ENCODE results near the gene TCTN1. TPM values are rescaled to one million over a fixed set of nuclear protein-coding genes. Genes with fewer than 3 reads are reported as not detected.
"Not testable (repeated sequence)": the region's sequence is repeated elsewhere in the genome, so short reads cannot be mapped to it uniquely, and the experiment has no call there.

Gene TCTN1
- total RNA-seq, 1 donor from 2014 or later: 63.9 TPM

GRCh38 chr12:110591451-110592051 is 22.4 kb upstream of the TCTN1 start:
- Mint-ChIP-seq H3K4me3 (no peak overlapping the region), H3K36me3 (no peaks in the 10 kb centered on the region)

GRCh38 chr12:110592078-110592477 is 21.9 kb upstream of the TCTN1 start:
- no peak for TF ChIP-seq CTCF (conservative IDR thresholded peaks at IDR 0.05)
- DNase-seq (ENCODE audit: extremely low spot score, unreplicated experiment): no peak
- H3K9me3 Mint-ChIP-seq: no peaks in the 10 kb centered on the region
- no peak overlapping the region for H3K4me3 Mint-ChIP-seq
- no peaks in the 10 kb centered on the region for H3K36me3 Mint-ChIP-seq
- H3K27ac Mint-ChIP-seq: peak overlapping the region; percentile 61
- peaks cover 12% of the 10 kb centered on the region for H3K4me1 Mint-ChIP-seq (ENCODE audit: unreplicated experiment)
- no peaks in the 10 kb centered on the region for H3K27me3 Mint-ChIP-seq

More at GRCh38 chr12:110591451-110592051, 22.4 kb upstream of the TCTN1 start:
- Mint-ChIP-seq H3K27ac (peak overlapping the region; percentile 61), H3K9me3 (no peaks in the 10 kb centered on the region), H3K27me3 (no peaks in the 10 kb centered on the region), H3K4me1 (ENCODE audit: unreplicated experiment) (peaks cover 12% of the 10 kb centered on the region)
- no peak for DNase-seq (ENCODE audit: extremely low spot score, unreplicated experiment)
- no peak for TF ChIP-seq CTCF (conservative IDR thresholded peaks at IDR 0.05)

GRCh38 chr12:110592919-110593318 is 21.0 kb upstream of the TCTN1 start:
- DNase-seq (ENCODE audit: extremely low spot score, unreplicated experiment); H3K27me3 Mint-ChIP-seq; H3K27ac Mint-ChIP-seq; H3K36me3 Mint-ChIP-seq; H3K4me3 Mint-ChIP-seq; H3K9me3 Mint-ChIP-seq: not testable (repeated sequence)
- H3K4me1 Mint-ChIP-seq (ENCODE audit: unreplicated experiment): peaks cover 12% of the 10 kb centered on the region

GRCh38 chr12:110597885-110598284 is 16.0 kb upstream of the TCTN1 start:
- TF ChIP-seq CTCF (conservative IDR thresholded peaks at IDR 0.05): no peak
- Mint-ChIP-seq H3K27ac (no peak overlapping the region), H3K4me3 (no peak overlapping the region), H3K9me3 (no peaks in the 10 kb centered on the region), H3K36me3 (no peaks in the 10 kb centered on the region), H3K27me3 (no peaks in the 10 kb centered on the region), H3K4me1 (ENCODE audit: unreplicated experiment) (peaks cover 5% of the 10 kb centered on the region)
- no peak for DNase-seq (ENCODE audit: extremely low spot score, unreplicated experiment)

GRCh38 chr12:110599334-110599733 is 14.6 kb upstream of the TCTN1 start:
- Mint-ChIP-seq H3K9me3 (no peaks in the 10 kb centered on the region), H3K27ac (no peak overlapping the region), H3K4me1 (ENCODE audit: unreplicated experiment) (peaks cover 5% of the 10 kb centered on the region), H3K36me3 (no peaks in the 10 kb centered on the region), H3K4me3 (no peak overlapping the region), H3K27me3 (no peaks in the 10 kb centered on the region)
- no peak for DNase-seq (ENCODE audit: extremely low spot score, unreplicated experiment)
- no peak for TF ChIP-seq CTCF (conservative IDR thresholded peaks at IDR 0.05)

GRCh38 chr12:110600254-110600653 is 13.7 kb upstream of the TCTN1 start:
- Mint-ChIP-seq H3K9me3 (no peaks in the 10 kb centered on the region), H3K4me3 (no peak overlapping the region), H3K27ac (no peak overlapping the region), H3K36me3 (no peaks in the 10 kb centered on the region), H3K27me3 (no peaks in the 10 kb centered on the region), H3K4me1 (ENCODE audit: unreplicated experiment) (peaks cover 5% of the 10 kb centered on the region)
- TF ChIP-seq CTCF (conservative IDR thresholded peaks at IDR 0.05): peak; percentile 62
- DNase-seq (ENCODE audit: extremely low spot score, unreplicated experiment): no peak
